DMS153 treated with DMSO at 0.1 percent for 48 hours (cell line): ENCODE data around the gene UNC80.

ENCODE experiments used
- DNase-seq: peaks from one replicate; lab custom pipeline; 2025; ENCODE audit not compliant: unreplicated experiment; lab: John Stamatoyannopoulos, UW

Gene UNC80

DNA sequence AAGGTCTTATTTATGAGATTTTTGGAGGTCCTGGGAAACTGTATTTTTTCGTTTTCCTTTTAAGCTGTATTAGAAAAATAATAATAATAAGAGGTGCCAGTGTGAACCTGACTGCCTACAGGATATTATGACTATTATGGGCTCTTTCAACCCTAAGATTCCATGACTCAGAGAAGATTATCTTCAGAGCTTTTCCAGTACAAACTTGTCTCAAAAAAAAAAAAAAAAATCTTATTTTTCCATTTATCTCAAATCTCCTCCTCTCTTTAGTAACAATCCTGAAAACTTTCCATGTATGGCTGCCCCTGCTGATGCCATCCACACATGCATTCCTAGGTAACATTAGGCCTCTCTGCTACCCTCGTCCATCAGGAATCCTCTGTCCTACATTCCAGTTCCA is 194.1 kb downstream of the UNC80 start:
- no peak for DNase-seq

DNA sequence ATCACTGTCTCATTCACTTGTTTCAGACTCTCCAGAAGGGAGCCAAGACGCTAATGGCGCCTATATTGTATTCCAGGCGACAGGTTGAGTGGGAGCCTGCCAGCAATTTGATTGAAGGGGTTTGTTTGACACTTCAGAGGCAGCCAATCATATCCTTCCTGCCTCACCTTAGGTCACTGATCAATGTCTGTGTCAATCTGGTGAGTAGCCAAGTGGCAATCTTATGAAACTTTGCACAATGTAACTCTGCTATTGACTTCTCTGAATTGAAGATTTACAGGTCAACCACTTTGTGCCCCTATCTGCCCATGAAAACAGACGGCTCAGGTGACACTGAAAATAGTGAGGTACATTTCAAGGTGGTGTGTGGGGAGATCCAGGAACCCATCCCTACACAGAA is 198.1 kb downstream of the UNC80 start:
- no peak for DNase-seq

DNA sequence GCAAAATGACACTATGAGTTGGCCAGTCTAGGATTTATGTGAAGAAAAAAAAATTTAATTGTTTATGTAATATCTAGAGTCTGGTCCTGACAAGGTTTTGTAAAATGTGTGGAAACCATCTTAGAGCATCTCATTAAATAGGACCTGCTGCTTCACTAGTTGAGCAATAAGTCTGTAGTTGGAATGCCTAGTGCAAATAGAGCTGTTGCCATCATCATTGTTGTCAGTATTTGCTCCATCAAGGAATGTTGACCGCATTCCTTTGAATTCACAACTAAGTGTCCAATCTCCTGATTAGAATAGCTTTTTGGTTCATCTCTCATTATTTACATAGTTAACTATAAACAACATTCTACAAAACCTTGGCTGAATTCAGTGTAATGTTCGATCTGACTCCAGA is 198.6 kb downstream of the UNC80 start:
- no peak for DNase-seq

DNA sequence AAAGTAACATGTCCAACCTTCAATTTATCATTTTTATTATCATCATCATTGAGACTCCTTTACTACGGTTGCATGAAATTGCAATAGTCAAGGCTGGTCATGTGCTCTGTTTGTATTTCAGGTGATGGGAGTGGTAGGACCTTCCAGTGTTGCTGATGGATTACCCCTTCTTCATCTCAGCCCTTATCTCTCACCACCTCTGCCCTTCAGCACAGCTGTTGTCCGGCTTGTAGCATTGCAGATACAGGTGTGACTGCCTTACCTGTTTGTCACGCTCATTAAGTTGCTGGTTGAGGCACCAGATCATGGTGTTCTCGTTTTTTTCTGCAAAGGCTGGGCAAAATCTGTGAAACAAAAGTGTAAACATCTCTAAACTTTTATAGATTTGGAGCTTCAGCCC is 199.1 kb downstream of the UNC80 start:
- no peak for DNase-seq

DNA sequence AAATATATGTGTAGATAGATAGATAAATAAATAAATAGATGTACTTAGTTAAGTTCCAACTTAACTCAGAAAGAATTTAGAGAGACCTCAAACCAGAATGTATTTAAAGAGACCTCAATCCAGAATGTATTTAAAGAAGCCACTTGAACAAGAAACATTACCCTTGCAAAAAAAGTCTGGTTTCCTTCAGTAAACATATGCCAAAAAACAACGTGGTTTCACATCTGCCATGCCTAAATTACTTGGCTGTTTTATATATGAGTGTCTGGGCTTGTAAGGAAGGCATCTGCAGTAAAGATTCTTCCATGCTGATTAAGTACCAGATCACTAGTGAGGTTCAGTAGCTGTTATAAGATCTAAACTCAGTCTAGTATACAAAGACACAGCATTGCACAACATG is 201.7 kb downstream of the UNC80 start:
- DNase-seq, result no peak

DNA sequence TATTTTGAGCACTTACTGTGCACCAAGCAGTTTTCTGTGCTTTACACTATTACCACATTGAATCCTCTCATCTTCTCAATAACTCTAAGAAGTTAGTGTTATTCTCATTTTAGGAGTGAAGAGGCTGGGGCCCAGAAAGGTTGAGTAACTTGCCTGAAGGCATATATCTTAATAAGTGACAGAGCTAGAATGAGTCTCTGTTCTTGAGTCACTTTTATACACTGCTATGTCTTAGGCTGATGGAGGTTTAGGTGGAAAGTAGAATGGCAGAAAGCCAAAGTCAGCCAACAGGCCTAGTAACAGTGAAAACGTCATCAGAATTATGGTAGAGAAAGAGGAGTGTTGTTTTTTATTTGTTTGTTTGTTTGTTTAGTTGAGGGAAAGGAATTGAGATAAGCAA is 202.9 kb downstream of the UNC80 start:
- no peak for DNase-seq

DNA sequence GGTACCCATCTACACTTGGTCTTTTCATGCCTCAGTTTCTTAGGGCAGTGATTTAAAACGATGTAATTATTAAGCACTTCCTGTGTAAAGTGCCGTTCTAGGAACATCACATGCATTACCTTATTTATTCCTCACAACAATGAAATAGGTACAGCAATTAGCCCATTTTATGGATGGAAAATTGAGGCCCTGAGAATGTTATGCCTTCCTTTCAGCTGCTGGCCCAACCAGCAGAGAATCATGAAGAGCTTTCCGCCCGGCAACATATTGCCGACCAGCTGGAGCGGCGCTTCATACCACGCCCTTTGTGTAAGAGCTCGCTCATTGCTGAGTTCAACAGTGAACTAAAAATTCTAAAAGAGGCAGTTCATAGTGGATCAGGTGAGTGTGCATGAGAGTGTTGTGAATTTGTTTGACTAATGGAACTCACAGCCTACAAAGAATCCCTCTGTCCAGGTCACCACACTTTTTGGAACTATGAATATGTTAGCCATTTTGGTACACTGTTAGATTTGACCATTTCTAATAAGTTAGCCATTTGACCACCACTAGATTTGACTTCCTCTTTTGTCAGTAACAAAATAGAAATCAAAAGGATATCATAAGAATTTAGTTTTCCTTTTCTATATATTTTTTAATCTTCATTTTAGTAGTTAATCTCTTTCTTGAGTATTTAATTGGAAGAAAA is 205.2 kb downstream of the UNC80 start:
- DNase-seq, result no peak

DNA sequence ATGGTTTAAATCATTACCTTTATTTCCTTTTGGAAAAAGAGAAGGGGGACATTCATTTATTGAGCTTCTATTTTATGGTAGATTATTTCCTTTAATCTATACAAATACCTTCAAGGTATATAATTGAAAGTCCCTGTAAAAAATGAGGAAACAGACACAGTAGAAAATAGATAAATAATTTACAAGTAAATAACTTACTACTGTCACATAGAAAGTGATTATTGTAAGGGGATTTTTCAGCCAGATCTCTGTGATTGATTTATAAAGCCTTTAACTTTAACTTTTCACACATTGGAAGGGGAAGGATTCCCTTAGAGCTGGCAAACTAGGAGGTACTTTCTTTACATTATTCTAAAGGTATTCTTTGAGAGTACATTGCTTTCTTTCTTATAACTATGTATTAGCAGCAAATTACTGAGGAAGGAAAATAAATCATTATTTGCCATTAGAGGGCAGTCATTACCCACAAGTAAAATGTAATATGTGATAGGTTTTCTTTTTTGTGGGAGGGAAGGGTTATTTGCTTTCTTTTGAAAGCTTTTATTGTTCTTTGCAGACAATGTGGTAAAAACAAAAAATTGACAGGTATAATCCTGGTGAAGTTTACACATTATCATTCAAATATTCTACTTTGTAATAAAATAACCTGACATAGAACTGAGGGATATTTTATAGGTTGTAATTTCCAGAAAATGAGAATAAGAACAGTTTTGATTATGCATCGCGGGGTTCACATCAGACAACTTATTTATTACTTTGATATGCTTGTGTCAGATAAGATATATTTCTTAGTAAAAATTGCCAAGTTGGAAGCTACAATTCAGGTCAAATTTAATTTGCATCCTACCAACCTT is 206.0 kb downstream of the UNC80 start:
- peak; percentile 24 for DNase-seq

DNA sequence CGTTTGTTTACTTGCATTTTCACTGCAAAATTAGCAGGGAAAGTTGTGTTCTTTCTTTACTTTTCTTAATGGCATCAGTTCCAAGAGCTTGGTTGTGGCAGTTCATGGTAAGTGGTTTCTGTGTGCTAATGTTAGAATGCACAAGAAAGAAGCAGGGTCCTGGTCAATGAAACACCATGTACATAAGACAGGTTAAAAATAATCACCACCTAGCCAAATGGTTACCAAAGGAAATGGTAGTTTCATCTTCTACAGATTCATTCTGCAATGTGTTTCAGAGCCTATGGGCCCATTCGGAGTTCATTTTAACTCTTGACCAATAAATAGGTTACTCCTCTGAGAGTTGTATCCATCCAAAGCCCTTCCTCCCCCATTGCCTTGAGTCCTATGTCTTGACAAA is 212.7 kb downstream of the UNC80 start:
- no peak for DNase-seq

DNA sequence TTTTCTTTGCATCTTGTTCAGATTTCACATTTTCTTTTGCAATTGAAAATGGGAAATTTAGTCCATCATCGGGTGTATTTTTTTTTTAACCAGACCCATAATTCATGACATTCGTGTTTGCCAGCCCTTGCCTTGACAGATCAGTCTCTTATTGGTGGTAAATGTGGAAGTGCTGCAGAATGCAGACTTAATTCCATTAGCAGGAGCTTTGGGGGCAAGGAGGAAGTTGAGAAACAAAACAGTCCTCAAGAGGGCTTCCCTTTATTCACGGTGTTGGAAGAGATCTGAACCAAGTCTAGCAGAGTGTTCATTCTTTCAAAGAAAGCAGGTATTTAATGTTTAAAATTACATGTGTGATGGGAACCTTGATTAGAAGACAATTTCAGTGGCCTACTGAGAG is 214.2 kb downstream of the UNC80 start:
- no peak for DNase-seq

DNA sequence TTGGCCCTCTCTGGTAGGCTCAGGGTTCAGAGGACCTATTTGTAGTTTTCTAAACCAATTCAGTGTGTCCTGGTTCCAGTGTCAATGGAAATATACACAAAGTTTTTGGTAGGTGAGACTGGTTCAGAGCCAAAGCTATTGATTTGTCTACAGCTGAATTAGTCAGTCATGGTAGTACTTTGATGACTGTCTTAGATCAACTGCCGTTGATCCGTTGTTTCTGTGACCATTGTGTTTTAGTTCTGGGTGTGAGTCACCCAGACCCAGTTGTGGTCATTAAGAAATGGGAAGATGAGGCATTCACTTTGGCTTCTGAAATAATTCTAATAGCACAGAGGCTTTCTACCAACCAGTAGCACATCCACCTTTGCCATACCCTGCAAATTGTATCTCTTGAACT is 214.8 kb downstream of the UNC80 start:
- DNase-seq, result no peak

DNA sequence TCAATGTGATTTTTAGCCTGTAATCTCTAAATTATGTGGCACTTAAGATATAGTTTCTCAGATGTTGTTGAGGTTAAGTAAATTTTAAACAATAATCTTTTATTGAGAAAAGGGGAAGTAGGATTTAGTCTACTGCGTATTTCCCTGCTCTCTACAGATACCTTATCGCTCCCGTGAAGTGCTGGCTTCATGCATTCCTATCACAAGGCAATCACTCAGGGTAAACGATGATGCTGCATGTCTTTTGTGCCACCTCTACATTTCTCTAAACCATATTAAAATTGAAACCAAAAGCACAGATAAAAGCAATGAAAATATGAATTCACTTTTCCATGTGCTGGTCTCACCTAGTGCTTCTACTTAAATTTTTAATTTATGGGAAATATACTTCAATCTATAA is 216.4 kb downstream of the UNC80 start:
- no peak for DNase-seq

DNA sequence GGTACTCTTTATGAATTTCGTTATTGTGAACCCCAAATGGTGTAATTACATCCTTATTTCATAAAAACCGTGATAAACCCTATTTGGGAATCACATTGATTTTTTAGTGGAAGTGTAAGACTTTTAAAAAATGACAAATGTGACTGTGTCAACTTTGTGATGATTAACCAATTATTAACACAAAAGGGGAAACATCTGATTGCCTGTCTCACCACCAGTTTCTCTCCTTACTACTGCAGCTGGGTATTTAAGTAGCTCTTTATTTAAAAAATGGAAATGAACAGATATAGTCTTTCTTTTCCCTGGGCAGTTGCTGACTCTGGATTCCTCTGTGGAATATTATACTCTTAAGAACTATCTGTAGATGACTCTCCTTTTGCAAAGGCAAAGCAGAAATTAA is 219.2 kb downstream of the UNC80 start:
- no peak for DNase-seq

DNA sequence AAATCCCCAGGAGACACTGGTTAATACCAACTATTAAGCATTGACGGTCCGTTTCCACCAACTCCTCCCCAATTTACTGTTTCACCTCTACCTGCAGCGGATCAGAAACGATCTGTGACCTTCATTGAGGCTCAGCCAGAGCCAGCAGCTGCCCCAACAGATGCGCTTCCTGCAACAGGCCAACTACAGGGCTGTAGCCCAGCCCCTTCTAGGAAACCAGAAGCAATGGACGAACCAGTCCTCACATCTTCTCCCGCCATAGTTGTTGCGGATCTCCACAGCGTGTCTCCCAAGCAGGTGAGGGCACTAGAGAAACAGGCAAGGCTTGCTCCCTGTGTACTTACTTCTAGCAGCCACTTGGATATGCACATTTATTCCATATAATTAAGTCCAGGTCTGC is 222.3 kb downstream of the UNC80 start:
- DNase-seq, result no peak

DNA sequence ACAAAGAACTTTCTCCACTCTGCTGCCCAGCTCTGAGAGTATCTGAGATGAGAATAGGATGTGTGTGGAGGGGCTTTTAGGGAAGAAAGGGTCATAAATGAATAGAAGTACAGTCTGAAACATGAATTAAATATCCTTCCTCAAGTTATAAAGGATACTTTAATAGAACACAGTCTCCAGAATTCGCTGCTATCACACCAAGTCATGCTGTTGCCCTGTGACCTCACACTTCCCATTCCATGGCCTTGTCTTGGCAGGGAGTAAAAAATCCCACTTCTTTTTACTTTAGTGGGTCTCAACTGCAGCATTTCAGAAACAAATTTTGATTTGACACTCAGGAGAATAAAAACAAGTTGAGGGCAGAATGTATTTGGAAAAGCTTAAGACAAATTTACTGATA is 227.0 kb downstream of the UNC80 start:
- DNase-seq, result no peak

DNA sequence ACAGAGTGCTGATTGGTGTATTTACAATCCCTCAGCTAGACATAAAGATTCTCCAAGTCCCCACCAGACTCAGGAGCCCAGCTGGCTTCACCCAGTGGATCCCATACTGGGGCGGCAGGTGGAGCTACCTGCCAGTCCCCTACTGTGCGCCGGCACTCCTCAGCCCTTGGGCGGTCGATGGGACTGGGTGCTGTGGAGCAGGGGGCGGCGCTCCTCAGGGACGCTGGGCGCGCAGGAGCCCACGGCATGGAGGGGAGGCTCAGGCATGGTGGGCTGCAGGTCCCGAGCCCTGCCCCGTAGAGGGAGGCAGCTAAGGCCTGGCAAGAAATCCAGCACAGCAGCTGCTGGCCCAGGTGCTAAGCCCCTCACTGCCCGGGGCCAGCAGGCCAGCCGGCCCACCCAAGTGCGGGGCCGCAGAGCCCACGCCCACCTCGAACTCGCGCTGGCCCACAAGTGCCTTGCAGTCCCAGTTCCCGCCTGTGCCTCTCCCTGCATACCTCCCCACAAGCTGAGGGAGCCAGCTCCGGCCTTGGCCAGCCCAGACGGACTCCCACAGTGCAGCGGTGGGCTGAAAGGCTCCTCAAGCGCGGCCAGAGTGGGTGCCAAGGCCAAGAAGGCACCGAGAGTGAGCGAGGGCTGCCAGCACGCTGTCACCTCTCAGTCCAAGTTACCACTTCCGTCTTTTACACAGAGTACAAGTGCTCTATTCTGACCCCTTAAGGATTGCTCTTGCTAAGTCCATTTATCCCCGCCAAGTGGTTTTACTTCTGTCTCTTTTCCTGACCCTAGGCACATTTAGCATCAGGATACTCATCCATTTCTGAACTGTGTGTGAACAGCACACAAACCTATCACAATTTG is 229.1 kb downstream of the UNC80 start:
- no peak for DNase-seq

DNA sequence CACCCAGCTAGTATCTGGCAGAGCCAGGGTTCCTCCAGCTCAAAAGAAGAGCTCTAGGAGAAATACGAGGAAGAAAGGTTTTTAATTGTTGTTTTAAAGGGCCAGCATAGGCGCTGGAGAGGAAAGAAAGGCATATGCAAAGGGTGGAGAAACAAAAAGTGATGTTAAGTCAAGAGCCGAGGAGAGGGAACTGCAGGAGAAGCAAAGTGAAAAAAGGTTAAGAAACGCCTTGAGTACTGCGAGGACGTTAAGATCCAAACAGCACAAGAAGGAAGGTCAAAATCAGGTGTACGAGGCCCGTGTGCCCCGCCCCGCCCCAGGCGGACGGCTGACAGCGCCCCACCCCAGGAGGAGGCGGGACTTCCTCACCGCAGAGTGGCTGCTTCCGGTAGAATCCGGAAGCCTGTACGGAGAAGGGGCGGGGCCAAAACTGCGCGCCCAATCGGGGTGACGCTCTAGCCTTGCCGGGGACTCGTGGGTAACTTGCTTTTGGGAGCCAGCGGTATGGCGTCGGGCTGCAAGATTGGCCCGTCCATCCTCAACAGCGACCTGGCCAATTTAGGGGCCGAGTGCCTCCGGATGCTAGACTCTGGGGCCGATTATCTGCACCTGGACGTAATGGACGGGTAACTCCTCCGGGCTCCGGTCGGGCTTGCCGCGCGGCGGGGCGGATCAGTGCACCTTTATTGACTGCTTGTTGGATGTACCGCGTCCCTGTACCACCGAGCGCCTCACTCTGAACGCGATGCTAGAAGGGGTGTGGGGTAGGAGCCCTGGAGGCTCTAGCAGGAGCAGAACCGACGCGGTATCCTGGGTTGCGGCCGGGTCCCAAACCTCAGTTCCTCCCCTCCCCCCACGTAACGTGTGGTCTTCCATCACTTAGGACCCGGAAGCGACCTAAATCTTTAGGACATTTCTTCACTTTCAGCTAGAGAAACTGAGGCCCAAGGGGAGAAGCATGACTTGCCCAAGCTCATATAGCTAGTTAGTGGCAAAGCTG is 230.8 kb downstream of the UNC80 start, which contains the start of gene RPE:
Gene RPE, plus strand, starts transcription at position 481 of the 1,000 bp plus-strand sequence. Its CDS starts 24 bp downstream, at position 505.
- peak; percentile 93 for DNase-seq

DNA sequence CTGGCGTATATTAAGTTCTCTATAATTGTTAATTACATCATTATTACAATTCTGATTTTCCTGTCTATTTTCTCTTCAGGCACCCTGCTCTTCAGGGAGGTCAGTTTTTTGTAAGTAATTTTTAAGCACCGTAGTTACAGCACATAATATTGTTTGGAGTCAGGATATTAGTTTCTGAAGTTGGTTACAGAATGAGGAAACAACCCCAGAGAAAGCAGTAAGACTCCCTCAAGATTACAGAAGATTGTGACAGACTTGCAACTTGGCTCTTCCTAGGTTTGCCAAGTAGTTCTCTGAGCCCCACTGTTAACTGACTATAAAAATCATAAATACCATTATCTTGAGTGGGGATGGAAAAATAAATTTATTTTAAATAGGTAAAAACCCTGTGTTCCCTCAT is 231.7 kb downstream of the UNC80 start:
- no peak for DNase-seq

DNA sequence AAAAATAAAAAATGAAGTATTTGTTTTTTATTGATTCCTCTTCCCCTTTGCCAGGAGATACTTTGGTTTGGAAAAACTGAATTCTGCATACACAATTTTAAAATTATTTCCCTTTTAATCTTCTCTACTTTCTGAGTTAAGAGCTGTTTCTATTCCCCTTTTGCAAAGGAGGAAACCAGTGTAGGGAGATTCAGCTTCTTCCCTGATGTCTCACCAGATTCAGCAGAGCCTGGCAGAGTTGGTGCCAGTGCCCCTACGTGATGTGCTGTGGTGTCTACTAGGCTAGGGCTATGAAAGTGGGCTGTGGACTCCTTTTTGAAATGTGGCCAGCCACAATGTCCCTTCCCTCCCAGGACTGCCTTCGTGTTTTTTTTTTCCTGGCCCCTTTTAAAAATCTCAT is 233.2 kb downstream of the UNC80 start:
- DNase-seq, result no peak

DNA sequence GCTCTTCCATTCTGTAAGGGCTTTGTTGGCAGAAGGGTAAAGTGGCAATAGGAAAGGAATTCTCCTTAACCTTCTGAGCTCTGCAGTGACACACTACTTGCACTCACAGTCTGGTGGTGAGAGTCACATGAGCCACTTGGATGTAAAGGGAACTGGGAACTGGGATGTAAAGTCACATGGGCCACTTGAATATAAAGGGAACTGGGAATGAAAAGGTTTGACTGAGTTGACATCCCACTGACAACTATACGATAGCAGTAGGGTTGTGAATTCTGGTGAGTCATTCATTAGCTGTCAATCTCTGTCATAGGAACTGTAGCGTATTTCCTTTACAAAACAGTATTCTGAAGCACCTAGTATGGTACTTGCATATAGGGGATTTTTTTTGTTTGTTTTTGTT is 236.3 kb downstream of the UNC80 start:
- no peak for DNase-seq
